Measurements from ENCODE around the gene JCAD. TPM values are rescaled to one million over a fixed set of nuclear protein-coding genes. Genes with fewer than 3 reads are reported as not detected.

JCAD gene
- total and polyA plus RNA-seq, 2 of the 8 experiments (the other 6 are each of a cell fraction or from before 2014, with no cell fraction given): 0.56 to 5.2 TPM

- TF ChIP-seq CHD7 (IDR thresholded peaks at IDR 0.05; ENCODE audit: insufficient replicate concordance, low read length) (no peak), SIN3A (conservative IDR thresholded peaks at IDR 0.05 in 1 of 2, IDR thresholded peaks at IDR 0.05 in 1 of 2; ENCODE audit: low read depth in 1 of 2, low read length in 2 of 2) (no peak), BCL11A (IDR thresholded peaks at IDR 0.05; ENCODE audit: low read depth in 2 of 2, low read length in 2 of 2) (no peak), YY1 (IDR thresholded peaks at IDR 0.05; ENCODE audit: low read depth, low read length) (no peak)
Measured at GRCh38 chr10:30073045-30073766, 13.8 kb upstream of the JCAD start (continued).
